ENCODE measurements around the gene FERMT2. TPM values are rescaled to one million over a fixed set of nuclear protein-coding genes. Genes with fewer than 3 reads are reported as not detected.
A peak's percentile ranks its signal among the peaks of the same experiment; 100 is the strongest.

Gene FERMT2
- total RNA-seq, 6 experiments from 2014 or later = 109 to 152 (median 127) TPM

DNA sequence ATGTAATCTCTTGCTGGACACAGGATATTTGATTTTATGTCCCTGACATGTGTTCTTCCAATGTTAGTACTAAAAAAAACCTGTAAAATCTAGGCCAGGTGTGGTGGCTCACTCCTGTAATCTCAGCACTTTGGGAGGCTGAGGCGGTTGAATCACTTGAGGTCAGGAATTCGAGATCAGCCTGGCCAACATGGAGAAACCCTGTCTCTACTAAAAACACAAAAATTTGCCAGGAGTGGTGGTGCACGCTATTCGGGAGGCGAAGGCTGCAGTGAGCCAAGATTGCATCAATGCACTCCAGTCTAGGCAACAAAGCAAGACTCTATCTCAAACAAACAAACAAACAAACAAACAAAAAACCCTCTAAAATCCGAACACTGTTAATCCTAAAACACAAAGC, 68.0 kb downstream of the FERMT2 start:
- Mint-ChIP-seq H3K36me3 (ENCODE audit: low read depth) (peaks cover 44% of the 10 kb centered on the region), H3K27me3 (ENCODE audit: insufficient read depth) (peaks cover 7% of the 10 kb centered on the region), H3K27ac (no peak overlapping the region)

GRCh38 chr14:52879958-52880357, 70.9 kb downstream of the FERMT2 start:
- H3K27me3 Mint-ChIP-seq (ENCODE audit: insufficient read depth) = peaks cover 5% of the 10 kb centered on the region
- H3K4me1 Mint-ChIP-seq (ENCODE audit: low read depth) = peaks cover 81% of the 10 kb centered on the region
- H3K9me3 Mint-ChIP-seq = no peaks in the 10 kb centered on the region
- DNase-seq = no peak
- peaks cover 57% of the 10 kb centered on the region for H3K36me3 Mint-ChIP-seq (ENCODE audit: low read depth)
- H3K27ac Mint-ChIP-seq = peak overlapping the region; percentile 36; the same call in 1 of the 2 replicates
- H3K4me3 Mint-ChIP-seq = no peak overlapping the region
- TF ChIP-seq, protein P1, sequence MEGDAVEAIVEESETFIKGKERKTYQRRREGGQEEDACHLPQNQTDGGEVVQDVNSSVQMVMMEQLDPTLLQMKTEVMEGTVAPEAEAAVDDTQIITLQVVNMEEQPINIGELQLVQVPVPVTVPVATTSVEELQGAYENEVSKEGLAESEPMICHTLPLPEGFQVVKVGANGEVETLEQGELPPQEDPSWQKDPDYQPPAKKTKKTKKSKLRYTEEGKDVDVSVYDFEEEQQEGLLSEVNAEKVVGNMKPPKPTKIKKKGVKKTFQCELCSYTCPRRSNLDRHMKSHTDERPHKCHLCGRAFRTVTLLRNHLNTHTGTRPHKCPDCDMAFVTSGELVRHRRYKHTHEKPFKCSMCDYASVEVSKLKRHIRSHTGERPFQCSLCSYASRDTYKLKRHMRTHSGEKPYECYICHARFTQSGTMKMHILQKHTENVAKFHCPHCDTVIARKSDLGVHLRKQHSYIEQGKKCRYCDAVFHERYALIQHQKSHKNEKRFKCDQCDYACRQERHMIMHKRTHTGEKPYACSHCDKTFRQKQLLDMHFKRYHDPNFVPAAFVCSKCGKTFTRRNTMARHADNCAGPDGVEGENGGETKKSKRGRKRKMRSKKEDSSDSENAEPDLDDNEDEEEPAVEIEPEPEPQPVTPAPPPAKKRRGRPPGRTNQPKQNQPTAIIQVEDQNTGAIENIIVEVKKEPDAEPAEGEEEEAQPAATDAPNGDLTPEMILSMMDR (IDR thresholded peaks at IDR 0.05) = no peak

More for the DNA sequence above, 68.0 kb downstream of the FERMT2 start:
- Mint-ChIP-seq H3K4me3 (no peak overlapping the region), H3K4me1 (ENCODE audit: low read depth) (peaks cover 68% of the 10 kb centered on the region), H3K9me3 (no peaks in the 10 kb centered on the region)
- TF ChIP-seq, protein P1 (IDR thresholded peaks at IDR 0.05) = no peak
- DNase-seq = no peak

DNA sequence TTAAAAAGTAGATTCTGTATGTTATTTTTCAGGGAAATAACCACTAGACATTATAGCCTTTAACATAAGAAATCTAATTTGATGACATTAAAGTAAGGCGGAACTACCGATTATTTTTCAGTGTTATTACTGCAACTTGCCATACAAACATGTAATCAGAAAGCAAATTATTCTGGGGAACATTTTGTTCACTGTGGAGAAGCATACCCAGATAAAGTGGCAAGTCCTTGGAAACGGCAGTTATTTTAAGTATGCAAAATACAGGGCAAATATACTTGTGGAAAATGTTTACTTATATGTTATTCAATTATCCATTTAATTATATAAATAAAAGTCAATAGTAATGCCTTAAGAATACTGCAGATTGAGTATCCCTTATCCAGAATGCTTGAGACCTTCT, 71.9 kb downstream of the FERMT2 start:
- Mint-ChIP-seq H3K4me1 (ENCODE audit: low read depth) (peaks cover 88% of the 10 kb centered on the region), H3K27ac (no peak overlapping the region), H3K4me3 (no peak overlapping the region), H3K36me3 (ENCODE audit: low read depth) (peaks cover 63% of the 10 kb centered on the region), H3K9me3 (no peaks in the 10 kb centered on the region), H3K27me3 (ENCODE audit: insufficient read depth) (peaks cover 5% of the 10 kb centered on the region)
- TF ChIP-seq, protein P1 (IDR thresholded peaks at IDR 0.05) = no peak
- DNase-seq = no peak

- H3K9me3 Mint-ChIP-seq = no peaks in the 10 kb centered on the region
- H3K4me3 Mint-ChIP-seq = no peak overlapping the region
- H3K36me3 Mint-ChIP-seq (ENCODE audit: low read depth) = peaks cover 63% of the 10 kb centered on the region
- TF ChIP-seq, protein P1 (IDR thresholded peaks at IDR 0.05) = no peak
- no peak for DNase-seq
- H3K4me1 Mint-ChIP-seq (ENCODE audit: low read depth) = peaks cover 88% of the 10 kb centered on the region
- peaks cover 5% of the 10 kb centered on the region for H3K27me3 Mint-ChIP-seq (ENCODE audit: insufficient read depth)
- H3K27ac Mint-ChIP-seq = peak overlapping the region; percentile 71
Measured at GRCh38 chr14:52878469-52878868, 72.4 kb downstream of the FERMT2 start.

DNA sequence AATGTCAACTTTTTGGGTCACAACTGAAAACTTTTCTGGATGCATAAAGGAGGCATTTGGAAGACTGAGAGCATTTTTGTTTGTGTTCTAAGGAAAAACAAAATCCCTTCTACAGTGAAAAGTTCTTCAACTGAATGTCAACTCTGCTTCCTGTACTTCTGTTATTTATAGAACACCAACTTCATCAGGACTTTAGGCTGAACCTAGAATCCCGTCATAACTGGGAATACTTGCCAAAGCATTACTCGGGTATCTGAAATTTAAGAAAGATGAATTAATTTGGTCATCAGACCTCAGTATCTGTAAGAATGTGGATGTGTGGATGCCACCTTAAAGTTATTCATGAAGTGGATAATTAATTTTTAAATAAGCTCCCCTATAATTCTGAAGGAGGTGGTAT, 73.2 kb downstream of the FERMT2 start:
- Mint-ChIP-seq H3K27ac (peak overlapping the region; percentile 71), H3K27me3 (ENCODE audit: insufficient read depth) (peaks cover 2% of the 10 kb centered on the region), H3K4me1 (ENCODE audit: low read depth) (peaks cover 90% of the 10 kb centered on the region), H3K36me3 (ENCODE audit: low read depth) (peaks cover 63% of the 10 kb centered on the region), H3K9me3 (no peaks in the 10 kb centered on the region), H3K4me3 (peak overlapping the region; percentile 64)
- TF ChIP-seq, protein P1 (IDR thresholded peaks at IDR 0.05) = no peak
- no peak for DNase-seq

GRCh38 chr14:52876806-52877205, 74.0 kb downstream of the FERMT2 start:
- Mint-ChIP-seq H3K27me3 (ENCODE audit: insufficient read depth) (peaks cover 6% of the 10 kb centered on the region), H3K36me3 (ENCODE audit: low read depth) (peaks cover 68% of the 10 kb centered on the region), H3K9me3 (no peaks in the 10 kb centered on the region), H3K4me3 (peak overlapping the region; percentile 60), H3K4me1 (ENCODE audit: low read depth) (peaks cover 91% of the 10 kb centered on the region), H3K27ac (peak overlapping the region; percentile 71)
- DNase-seq = no peak
- TF ChIP-seq, protein P1 (IDR thresholded peaks at IDR 0.05) = no peak
